ENCODE measurements around the gene SEPSECS. TPM values are rescaled to one million over a fixed set of nuclear protein-coding genes. Genes with fewer than 3 reads are reported as not detected.

The SEPSECS gene
- total RNA-seq, 1 experiment from 2014 or later: 7.5 TPM

DNA sequence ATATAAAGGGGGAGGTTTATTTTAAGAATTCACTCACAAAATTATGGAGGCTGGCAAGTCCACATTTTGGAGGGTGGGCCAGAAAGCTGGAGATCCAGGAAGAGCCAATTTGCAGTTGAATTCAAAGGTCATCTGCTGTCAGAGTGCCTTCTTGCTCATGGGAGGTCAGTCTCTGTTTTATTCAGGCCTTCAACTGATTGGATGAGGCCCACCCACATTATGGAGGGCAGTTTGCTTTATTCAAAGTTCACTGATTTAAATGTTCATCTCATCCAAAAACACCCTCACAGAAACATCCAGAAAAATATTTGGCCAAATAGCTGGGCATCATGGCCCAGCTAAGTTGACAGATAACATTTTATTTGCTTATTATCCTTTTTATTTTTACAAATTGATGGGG lies 59.5 kb downstream of the SEPSECS start:
- Mint-ChIP-seq H3K27ac (ENCODE audit: unreplicated experiment) (no peak overlapping the region), H3K4me1 (ENCODE audit: low read depth, unreplicated experiment) (no peaks in the 10 kb centered on the region), H3K9me3 (ENCODE audit: low read depth, unreplicated experiment) (peaks cover 2% of the 10 kb centered on the region), H3K36me3 (ENCODE audit: insufficient read depth, unreplicated experiment) (no peaks in the 10 kb centered on the region), H3K27me3 (ENCODE audit: unreplicated experiment) (no peaks in the 10 kb centered on the region), H3K4me3 (ENCODE audit: low read depth, unreplicated experiment) (no peak overlapping the region)
- intact Hi-C loops (cut with micrococcal nuclease; ENCODE audit: unreplicated experiment): no loop called here
- no TSS peak for BruUV-seq (replicated peaks)
- CTCF ChIA-PET: no interaction called here
- no peak for DNase-seq
- TF ChIP-seq, protein P1, sequence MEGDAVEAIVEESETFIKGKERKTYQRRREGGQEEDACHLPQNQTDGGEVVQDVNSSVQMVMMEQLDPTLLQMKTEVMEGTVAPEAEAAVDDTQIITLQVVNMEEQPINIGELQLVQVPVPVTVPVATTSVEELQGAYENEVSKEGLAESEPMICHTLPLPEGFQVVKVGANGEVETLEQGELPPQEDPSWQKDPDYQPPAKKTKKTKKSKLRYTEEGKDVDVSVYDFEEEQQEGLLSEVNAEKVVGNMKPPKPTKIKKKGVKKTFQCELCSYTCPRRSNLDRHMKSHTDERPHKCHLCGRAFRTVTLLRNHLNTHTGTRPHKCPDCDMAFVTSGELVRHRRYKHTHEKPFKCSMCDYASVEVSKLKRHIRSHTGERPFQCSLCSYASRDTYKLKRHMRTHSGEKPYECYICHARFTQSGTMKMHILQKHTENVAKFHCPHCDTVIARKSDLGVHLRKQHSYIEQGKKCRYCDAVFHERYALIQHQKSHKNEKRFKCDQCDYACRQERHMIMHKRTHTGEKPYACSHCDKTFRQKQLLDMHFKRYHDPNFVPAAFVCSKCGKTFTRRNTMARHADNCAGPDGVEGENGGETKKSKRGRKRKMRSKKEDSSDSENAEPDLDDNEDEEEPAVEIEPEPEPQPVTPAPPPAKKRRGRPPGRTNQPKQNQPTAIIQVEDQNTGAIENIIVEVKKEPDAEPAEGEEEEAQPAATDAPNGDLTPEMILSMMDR (IDR thresholded peaks at IDR 0.05; ENCODE audit: unreplicated experiment): no peak

DNA sequence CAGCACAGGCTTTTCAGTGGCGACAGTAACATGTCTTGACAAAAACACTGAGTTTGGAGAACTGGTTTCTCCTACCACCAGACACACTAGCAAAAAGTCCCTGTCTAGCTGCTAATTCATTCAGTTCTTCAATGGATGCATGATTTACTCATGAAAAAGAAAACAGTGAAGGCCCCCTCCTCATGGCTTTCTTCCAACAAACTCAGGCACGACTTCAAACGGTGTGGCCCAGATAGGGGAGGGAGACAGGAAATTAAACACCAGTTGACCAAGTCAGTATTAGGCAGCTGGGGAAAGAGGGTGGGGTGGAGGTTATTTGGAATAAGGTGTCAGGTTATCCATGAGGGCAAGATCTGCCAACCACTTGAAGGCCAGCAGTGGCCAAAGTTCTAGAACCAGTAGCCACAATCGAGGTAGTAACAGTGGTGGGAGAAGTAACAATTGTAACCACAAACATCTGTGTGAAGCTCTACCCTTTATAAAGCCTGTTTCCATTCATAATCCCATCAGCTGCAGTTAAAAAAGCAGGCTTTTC lies 60.2 kb downstream of the SEPSECS start:
- no peak overlapping the region for H3K27ac Mint-ChIP-seq (ENCODE audit: unreplicated experiment)
- intact Hi-C loops (cut with micrococcal nuclease; ENCODE audit: unreplicated experiment): no loop called here
- H3K4me3 Mint-ChIP-seq (ENCODE audit: low read depth, unreplicated experiment): no peak overlapping the region
- TF ChIP-seq, protein P1 (IDR thresholded peaks at IDR 0.05; ENCODE audit: unreplicated experiment): no peak
- peaks cover 2% of the 10 kb centered on the region for H3K9me3 Mint-ChIP-seq (ENCODE audit: low read depth, unreplicated experiment)
- no peaks in the 10 kb centered on the region for H3K36me3 Mint-ChIP-seq (ENCODE audit: insufficient read depth, unreplicated experiment)
- H3K27me3 Mint-ChIP-seq (ENCODE audit: unreplicated experiment): no peaks in the 10 kb centered on the region
- CTCF ChIA-PET: no interaction called here
- DNase-seq: no peak
- no TSS peak for BruUV-seq (replicated peaks)
- H3K4me1 Mint-ChIP-seq (ENCODE audit: low read depth, unreplicated experiment): no peaks in the 10 kb centered on the region

DNA sequence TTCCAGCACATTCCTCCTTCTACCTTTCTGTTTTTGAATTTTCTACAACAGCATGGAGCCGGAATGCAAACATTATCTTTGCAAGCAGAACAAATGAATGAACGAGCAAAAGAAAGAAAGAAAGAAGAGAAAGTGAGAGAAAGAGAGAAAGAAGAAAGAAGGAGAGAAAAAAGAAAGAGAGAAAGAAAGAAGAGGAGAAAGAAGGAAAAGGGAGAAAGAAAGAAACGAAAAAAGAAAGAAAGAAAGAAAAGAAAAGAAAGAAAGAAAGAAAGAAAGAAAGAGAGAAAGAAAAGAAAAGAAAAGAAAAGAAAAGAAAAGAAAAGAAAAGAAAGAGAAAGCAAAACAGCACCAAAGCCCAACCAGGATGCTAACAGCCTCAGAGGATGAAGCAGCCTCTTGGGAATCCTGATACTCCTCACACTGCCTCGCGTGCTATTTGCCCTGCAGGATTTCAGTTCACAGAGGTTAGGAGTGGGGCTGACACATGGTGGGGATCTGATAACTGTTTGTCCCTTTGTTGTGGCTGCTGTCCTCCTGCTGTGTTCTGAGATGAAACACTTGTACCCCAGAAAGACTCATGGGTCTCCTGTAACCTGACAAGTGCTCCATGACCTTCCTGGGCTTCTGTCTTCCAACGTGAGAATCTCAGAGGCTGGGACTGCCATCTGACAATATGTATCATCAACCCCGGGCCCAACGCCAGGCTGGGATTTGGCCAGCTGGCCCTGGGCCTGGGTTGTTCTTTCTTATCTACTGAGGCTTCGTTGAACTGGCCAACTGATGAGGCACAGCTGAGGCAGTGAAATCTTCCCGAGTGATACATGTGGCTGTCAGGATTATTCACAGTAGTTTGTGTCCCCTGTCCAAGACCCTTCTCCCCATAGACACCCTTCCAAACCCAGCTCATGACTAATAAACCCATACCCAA lies 61.0 kb downstream of the SEPSECS start:
- BruUV-seq (replicated peaks): no TSS peak
- DNase-seq: no peak
- CTCF ChIA-PET: no interaction called here
- TF ChIP-seq, protein P1 (IDR thresholded peaks at IDR 0.05; ENCODE audit: unreplicated experiment): no peak
- Mint-ChIP-seq H3K27me3 (ENCODE audit: unreplicated experiment) (no peaks in the 10 kb centered on the region), H3K36me3 (ENCODE audit: insufficient read depth, unreplicated experiment) (no peaks in the 10 kb centered on the region), H3K27ac (ENCODE audit: unreplicated experiment) (no peak overlapping the region), H3K4me3 (ENCODE audit: low read depth, unreplicated experiment) (no peak overlapping the region), H3K4me1 (ENCODE audit: low read depth, unreplicated experiment) (no peaks in the 10 kb centered on the region), H3K9me3 (ENCODE audit: low read depth, unreplicated experiment) (peaks cover 2% of the 10 kb centered on the region)
- intact Hi-C loops (cut with micrococcal nuclease; ENCODE audit: unreplicated experiment): no loop called here

DNA sequence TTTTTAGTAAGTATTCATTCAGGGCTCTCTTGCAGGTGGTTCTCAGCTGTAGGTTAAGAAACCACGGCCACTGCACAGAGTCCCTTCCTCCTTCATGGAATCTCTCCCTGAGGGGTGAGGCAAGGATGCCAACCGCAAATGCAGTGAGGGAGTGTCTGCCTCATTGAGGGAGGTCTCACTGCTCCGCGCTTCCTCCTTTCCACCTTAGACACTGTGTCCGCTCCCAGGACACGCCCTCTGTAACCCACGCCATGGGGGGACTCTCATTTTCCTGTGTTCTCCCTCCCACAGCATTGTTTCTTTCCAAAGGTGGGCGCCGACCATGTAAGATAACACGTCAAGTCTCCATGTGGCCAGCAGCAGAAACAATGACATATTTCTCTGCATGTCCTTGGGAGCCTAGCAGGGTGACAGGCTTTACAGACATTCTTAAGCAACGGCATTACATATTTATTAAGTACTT lies 63.2 kb downstream of the SEPSECS start:
- CTCF ChIA-PET: no interaction called here
- H3K9me3 Mint-ChIP-seq (ENCODE audit: low read depth, unreplicated experiment): peaks cover 4% of the 10 kb centered on the region
- no peak overlapping the region for H3K27ac Mint-ChIP-seq (ENCODE audit: unreplicated experiment)
- TF ChIP-seq, protein P1 (IDR thresholded peaks at IDR 0.05; ENCODE audit: unreplicated experiment): no peak
- no peak overlapping the region for H3K4me3 Mint-ChIP-seq (ENCODE audit: low read depth, unreplicated experiment)
- no peaks in the 10 kb centered on the region for H3K27me3 Mint-ChIP-seq (ENCODE audit: unreplicated experiment)
- DNase-seq: no peak
- no peaks in the 10 kb centered on the region for H3K4me1 Mint-ChIP-seq (ENCODE audit: low read depth, unreplicated experiment)
- intact Hi-C loops (cut with micrococcal nuclease; ENCODE audit: unreplicated experiment): no loop called here
- H3K36me3 Mint-ChIP-seq (ENCODE audit: insufficient read depth, unreplicated experiment): no peaks in the 10 kb centered on the region
- BruUV-seq (replicated peaks): no TSS peak
